ENCODE measurements around the gene DMAP1.
"Not testable (repeated sequence)": the region's sequence is repeated elsewhere in the genome, so short reads cannot be mapped to it uniquely, and the experiment has no call there.

DMAP1 gene

GRCh38 chr1:44213222-44214112 is at the start of gene DMAP1:
Gene DMAP1, plus strand, starts transcription at chr1:44213471. Its CDS starts 283 bp downstream, at chr1:44213754.
- peak; percentile 88 for DNase-seq

- DNase-seq, result no peak
These were observed 44.7 kb upstream of the DMAP1 start for GRCh38 chr1:44168520-44169098.

GRCh38 chr1:44170281-44170823 is 42.9 kb upstream of the DMAP1 start:
- no peak for DNase-seq

DNA sequence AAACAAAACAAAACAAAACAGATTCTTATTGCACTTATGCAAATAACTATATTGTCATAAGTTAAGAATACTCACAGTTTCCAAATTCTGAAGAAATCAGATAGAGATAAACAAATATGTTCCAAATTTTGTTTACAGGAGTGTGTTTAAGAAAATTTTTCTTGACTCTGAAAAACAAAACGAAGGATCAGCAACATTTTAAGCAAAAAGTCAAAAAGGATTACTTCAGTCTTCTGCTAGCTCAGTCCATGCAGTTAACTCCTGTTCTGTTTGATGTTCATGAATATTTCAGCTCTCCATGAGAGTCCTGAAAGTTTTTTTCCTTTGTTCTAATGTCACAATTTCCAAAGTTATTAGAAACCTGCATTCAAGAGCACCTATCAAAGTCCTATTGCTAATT is 38.6 kb upstream of the DMAP1 start:
- no peak for DNase-seq

GRCh38 chr1:44200336-44200735 is 12.9 kb upstream of the DMAP1 start:
- DNase-seq, result no peak

GRCh38 chr1:44206545-44206944 is 6.7 kb upstream of the DMAP1 start:
- DNase-seq, result not testable (repeated sequence)

- DNase-seq, result no peak
These were observed 5.0 kb upstream of the DMAP1 start for GRCh38 chr1:44208226-44208625.

GRCh38 chr1:44210595-44210994 is 2.7 kb upstream of the DMAP1 start:
- no peak for DNase-seq

GRCh38 chr1:44212355-44213221 is 683 bp upstream of the DMAP1 start:
- DNase-seq, result no peak

DNA sequence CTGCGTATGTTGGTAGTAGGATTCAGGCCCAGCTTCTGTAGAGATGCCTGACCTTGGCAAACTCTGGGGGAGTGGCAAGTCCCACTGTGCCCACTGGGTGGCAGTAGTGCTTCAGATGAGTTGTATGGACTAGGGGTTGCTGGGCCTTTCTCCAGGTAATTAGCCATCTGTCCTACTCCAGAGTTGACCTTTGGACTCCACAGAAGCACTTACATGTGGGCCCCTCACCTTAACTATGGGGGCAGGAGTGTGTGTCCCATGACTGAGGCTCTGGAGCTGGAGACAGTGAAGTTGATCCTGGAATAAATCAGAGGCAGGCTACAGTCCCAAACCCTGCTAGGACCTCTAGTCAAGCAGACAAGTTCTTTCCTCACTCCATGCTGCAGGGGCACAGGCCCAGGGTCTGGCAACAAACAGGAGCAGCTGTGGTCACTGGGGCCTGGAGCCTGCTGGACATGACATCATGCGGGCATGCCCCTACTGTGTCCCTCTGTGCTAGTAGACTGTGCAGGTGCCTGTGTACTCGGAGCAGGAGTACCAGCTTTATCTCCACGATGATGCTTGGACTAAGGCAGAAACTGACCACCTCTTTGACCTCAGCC is 4.6 kb downstream of the DMAP1 start:
- peak; percentile 32 for DNase-seq

DNA sequence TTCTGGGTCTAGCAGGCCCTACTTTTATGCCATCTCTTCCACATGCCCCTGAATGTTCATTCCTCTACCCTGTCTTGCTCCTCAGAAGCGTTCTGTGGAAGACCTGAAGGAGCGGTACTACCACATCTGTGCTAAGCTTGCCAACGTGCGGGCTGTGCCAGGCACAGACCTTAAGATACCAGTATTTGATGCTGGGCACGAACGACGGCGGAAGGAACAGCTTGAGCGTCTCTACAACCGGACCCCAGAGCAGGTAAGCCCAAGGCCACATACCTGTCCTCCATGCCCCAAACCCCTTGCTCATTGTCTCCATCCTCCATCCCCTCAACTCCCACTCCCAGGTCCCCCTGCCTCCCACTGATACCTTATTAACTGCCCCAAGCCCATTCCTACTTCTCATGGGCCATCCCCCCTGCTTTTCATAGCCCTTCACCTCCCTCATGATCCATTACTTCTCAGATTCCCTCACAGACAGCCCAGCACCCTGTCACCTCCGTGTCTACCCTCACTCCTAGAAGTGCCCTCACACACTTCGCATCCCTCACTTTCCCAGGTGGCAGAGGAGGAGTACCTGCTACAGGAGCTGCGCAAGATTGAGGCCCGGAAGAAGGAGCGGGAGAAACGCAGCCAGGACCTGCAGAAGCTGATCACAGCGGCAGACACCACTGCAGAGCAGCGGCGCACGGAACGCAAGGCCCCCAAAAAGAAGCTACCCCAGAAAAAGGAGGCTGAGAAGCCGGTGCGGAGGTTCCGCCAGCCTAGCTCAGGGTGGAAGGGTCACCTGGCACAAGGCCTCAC is 5.4 kb downstream of the DMAP1 start:
- no peak for DNase-seq

DNA sequence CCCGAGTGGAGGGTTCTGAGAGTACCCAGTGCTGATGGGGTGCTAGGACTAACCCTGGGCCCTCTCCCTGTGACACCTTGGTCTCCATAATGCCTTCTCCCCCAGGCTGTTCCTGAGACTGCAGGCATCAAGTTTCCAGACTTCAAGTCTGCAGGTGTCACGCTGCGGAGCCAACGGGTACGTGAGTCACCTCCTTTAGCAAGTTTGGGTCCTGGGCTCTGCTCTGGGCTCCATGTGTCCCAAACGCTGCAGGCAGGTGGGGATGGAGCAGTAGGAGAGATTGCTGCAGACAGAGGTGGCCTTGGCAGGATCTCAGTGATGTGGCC is 6.0 kb downstream of the DMAP1 start:
- DNase-seq, result no peak

GRCh38 chr1:44220001-44220751 is 6.9 kb downstream of the DMAP1 start:
- no peak for DNase-seq

DNA sequence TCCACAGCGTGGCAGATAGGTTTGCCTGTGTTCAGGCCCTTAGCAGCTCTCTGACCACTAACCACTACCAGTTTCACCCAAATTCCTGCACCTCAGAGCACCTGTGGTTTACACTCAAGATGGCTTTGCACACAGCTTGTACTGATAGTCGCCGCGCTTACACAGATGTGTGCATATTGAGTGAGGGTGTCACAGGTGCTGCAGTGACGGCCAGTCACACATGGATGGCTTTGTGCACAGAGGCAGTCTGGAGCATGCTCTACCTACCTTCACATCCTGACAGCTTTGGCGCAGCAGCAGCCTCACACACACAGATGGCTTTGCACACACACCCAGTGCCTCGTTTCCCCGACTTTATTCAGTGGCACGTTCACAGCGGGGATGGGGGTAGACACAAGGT is 7.5 kb downstream of the DMAP1 start:
- no peak for DNase-seq

DNA sequence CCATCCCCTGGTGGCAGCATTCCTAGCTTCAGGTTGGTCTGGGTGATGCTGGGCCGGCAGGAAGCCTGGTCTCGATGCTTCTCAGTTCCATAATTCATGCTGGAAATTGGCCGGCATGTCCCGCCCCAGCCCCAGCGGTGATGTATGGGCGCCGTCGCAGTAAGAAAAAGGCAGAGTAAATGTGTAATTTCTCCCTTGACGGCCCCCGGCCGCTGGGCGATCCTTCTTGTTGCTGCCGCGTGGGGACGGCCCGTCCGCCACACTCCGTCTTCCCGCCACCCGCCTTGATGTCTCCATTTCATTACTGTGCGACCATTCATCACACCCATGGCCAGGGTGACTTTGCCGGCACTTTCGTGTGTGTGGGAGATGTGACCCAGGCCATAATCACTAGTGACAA is 8.5 kb downstream of the DMAP1 start:
- DNase-seq, result no peak

DNA sequence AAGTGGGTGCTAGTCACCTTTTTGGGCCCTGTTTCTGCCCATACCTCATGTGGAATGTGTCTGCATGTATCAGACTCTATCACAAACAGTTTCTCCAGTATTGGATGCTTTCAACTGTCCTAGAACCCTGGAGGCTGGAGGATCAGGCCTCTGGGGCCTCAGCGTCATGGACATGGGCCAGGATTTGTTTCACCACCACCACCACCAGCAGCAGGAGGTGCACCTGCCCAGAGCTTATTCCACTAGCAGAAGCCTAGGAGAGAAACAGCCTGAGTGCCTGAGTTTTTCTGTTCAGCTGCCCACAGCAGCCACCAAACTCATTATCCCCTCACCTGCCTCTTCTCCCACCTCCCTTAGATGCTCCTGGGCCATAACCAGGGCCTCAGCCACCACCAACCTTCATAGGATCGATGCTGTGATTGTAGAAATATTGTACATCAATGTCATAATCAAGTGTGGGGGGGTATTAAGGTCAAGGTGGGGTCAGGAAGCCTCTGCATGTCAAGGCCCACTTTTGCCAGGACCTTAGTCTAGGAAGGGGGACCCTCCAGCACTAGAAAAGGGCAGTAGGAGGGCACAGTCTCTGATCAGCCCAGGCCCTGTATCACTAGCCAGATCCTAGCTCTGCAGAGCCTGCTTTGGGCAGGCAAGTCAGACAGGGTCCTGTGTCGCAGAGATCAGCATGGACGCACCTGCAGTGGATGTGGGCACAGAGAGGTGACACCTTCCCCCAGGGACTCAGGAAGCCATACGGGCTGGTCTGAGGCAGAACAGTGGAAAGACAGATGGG is 9.3 kb downstream of the DMAP1 start:
- no peak for DNase-seq

DNA sequence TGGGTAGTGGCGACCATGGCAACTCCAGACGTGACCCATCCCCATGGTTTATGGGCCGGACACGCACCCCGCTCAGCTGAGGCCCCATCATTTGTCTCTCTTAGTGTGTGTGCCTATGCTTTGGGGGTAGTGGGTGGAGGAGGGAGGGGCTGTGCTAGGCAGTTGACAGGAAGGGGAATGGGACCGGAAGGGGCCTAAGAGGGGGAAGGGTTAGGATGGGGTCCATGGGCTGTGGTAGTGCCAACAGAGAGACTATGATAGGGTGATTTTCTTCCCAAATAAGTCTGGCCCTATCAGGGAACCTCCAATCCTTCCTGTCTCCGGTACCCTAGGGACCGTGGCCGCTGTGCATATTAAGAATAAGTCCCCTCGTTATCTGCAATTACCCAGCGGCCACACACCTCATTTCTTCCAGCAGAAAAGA is 9.9 kb downstream of the DMAP1 start:
- no peak for DNase-seq

DNA sequence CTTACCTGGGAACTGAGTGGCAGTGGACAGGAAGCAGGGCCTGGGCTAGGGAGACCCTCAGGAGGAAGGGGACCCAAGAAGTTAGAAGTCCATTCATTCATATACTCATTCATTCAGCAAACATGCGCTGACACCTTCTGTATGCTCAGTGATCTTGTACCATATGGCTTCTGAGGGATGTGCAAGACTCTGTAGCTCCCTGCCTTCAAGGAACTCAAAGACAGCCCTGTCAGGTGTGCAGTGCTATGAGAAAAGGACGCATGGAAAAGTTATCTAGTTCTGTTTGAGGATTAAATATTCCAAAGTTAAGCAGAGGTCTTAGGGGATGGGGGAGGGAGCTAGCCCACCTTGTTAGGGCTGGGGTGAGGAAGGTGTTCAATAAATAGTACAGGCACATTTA is 12.5 kb downstream of the DMAP1 start:
- no peak for DNase-seq

DNA sequence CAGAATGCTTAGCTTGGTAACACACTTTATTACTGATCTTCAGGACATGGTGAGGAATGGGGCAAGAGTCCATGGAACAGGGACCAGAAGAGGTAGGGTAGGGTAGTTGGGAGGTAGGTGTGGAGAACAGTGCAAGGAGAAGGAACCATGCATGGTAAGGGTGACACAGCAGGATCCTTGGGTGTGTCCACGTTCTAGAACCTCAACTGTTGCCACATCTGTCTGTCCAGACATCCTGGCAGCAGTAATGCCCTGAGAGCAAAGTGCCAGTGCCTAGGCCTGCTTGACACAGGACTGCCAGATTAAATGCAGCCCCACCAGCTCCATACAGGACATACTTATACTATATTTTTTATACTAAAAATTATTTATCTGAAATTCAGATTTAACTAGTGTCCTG is 13.9 kb downstream of the DMAP1 start:
- no peak for DNase-seq

DNA sequence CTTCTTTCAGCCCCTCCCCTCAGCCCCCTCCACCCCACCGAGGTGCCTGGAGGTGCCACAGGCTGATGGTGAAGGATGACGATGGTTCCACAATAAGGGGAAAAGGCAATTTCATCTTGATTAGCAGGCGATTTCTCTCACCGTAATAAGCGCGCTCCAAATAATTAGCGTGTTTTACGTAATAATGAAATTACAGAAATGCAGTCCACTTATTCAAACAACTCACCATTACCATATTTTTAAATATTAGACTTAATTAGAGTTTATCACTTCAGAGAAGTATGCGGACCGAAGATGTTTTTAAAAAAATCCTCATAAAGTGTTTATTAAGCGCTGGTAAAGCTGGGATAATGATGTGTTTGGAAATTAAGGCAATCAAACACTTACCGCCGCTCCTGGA is 14.9 kb downstream of the DMAP1 start:
- DNase-seq, result no peak

All from NCI-H1105 (cell line).